NCI-H2196 treated with DMSO at 0.1 percent for 48 hours (cell line): Measurements from ENCODE around the gene MTMR4.
"Not testable (repeated sequence)": the region's sequence is repeated elsewhere in the genome, so short reads cannot be mapped to it uniquely, and the experiment has no call there.

Experiments used
- DNase-seq: peaks from one replicate; lab custom pipeline; 2025; ENCODE audit not compliant: unreplicated experiment; lab: John Stamatoyannopoulos, UW

The MTMR4 gene

GRCh38 chr17:58527306-58527705, 12.9 kb upstream of the MTMR4 start:
- no peak for DNase-seq

- DNase-seq, result no peak
These were observed 10.8 kb upstream of the MTMR4 start for GRCh38 chr17:58525239-58525638.

DNA sequence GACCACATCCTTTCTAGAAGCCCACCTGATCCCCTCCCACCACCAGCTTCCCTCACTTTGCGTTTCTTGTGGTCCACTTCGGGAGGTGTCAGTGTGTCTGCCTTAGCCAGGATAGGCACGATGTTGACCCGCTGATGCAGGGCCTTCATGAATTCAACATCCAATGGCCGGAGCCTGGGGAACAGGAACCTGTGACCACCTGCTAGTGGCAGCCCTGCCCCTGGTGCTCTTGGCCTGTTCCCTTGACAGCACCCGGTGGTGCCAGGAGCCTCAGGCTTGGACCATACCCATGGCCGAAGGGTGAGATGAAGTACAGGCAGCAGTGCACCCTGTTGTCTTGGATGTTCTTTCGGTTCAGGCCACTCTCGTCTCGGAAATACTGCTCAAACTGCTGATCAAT, 7.2 kb upstream of the MTMR4 start:
- DNase-seq, result no peak

DNA sequence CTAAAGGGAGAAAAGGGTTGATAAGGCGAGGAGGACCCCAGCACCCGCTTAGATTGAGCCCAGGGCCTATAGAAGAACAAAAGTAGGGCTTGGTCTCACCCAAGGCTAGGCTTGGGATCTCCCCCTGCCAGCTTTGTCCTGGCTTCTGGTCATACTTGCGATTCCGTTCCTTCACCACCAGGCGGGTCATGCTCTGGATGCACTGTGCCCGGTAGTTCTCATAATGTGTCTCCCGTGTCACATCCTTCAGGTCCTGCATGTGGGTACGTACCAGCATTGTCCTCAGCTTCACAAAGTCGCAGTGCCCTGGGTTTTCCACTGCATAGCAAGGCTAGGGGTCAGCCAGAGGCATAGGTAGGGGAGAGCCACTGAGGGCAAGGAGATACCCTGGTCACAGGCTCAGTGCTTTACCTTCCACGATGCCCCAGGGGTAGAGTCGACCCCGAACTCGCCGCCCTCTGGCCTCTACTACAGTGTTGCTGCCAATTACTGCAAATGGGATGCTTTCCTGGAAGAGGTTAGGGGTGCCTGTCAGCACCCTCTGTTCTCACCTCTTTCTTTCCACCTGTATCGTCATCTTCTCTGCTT, 6.5 kb upstream of the MTMR4 start:
- DNase-seq, result no peak

GRCh38 chr17:58517928-58518609, 3.6 kb upstream of the MTMR4 start:
- peak; percentile 100 for DNase-seq

- DNase-seq, result no peak
These were observed 3.0 kb upstream of the MTMR4 start for GRCh38 chr17:58517378-58517927.

- DNase-seq, result no peak
These were observed 2.4 kb upstream of the MTMR4 start for GRCh38 chr17:58516644-58517377.

- no peak for DNase-seq
These were observed 848 bp upstream of the MTMR4 start for GRCh38 chr17:58515286-58515685.

DNA sequence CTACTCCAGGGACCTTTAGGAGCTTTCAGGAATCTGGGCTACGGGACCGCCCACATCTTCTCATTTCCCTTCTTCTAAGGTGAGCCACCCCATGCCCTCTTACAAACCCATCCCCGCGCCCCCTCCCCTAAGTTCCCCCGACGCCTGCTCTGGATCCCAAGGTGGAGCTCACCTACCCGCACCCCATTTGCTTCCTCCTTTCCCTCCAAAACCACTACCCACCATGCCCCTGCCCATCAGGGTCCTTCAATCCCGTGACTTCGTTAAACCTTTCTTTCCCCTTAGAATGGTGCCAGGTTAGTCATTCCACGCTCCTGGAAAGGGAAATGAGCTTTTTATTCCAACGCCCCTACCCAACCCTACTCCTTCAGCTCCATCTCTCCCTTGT, 326 bp upstream of the MTMR4 start:
- DNase-seq, result no peak

DNA sequence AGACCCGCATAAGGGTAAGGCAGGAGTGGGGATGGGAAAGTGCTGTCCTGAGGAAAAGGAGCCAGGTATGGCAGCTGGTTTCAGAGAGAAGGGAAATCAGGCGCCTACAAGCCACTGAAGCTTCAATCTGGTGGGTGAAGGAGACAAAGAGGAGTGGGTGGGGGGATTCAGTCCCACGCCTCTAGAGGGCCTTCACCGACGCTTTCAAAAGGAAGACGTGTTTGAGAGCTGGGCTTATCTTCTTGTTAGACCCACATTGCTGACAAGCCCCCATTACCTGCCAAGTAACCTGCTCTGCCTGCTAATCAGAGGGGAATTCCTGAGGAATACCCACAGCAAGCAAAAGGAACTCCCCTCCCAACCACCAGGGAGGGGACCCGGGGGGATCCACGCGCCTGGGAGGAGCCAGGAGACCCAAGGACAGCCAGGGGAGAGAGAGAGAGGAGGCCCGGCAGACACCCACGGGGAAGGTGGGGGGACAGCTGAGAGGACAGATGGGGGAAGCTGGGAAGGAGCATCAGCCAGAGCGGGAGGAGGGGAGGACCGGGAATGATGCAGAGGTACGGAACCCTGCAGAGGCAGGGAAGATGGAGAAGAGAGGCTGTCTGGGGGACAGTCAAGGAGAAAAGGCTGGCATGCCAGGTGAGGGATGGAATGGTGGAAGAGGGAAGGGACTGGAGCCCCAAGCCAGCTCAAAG, 1.0 kb downstream of the MTMR4 start:
- no peak for DNase-seq

- no peak for DNase-seq
These were observed 4.4 kb downstream of the MTMR4 start for GRCh38 chr17:58510075-58510474.

DNA sequence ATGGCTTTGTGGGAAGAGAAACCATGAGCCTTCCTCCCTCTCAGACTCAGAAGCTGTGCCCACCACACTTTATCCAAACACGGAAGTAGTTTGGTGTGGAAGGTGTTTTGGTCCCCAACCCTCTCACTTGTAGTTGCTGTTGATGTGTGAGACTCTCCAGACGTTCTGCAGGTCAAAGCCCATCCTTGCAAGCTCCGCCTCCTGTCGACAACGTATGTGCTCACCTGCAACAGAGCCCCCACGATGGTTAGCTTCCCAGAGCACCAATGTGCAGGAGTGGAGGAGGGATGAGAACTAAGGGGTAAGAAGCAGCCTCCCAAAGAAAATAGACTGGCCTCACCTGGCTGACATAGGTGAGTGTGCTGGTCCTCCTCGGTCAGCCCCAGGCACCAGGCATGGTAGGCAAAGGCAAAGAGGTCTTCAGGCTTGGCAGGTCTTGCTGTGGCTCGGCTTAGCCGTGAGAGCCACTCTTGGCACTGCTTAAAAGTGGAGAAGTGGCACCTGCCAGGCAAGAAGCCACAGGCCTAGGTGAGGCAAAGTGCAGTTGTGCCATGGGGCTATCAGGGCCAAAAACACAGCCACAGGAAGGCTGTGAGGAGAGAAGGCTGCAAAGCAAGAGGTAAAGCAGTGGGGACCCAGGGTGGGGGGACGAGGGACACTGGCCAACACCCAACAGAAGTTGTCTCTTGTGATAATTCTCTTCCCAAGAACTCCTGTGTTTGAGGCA, 5.9 kb downstream of the MTMR4 start:
- no peak for DNase-seq

DNA sequence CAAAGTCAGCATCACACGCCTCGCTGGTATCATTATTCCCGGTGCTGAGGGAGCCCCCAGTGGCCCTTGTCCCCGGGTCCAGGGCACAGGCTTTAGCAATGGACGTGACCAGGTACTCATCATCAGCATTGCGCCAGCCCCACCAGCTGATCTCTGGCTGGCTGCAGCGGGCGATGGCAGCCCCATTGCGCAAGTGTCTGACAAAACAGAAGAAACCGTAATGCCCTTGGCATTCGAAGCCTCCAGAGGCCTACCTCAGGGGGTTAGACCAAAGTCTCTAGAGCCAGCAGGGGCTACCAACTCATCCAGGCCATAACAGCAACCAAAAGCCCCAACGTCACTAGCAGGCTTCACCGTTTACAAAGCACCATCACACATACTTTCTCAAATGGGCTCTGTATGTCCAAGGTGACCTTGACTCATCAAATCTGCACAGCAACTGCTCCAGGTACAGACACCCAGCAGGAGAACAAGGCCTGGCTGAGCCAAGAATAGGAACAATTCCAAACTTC, 7.3 kb downstream of the MTMR4 start:
- no peak for DNase-seq

DNA sequence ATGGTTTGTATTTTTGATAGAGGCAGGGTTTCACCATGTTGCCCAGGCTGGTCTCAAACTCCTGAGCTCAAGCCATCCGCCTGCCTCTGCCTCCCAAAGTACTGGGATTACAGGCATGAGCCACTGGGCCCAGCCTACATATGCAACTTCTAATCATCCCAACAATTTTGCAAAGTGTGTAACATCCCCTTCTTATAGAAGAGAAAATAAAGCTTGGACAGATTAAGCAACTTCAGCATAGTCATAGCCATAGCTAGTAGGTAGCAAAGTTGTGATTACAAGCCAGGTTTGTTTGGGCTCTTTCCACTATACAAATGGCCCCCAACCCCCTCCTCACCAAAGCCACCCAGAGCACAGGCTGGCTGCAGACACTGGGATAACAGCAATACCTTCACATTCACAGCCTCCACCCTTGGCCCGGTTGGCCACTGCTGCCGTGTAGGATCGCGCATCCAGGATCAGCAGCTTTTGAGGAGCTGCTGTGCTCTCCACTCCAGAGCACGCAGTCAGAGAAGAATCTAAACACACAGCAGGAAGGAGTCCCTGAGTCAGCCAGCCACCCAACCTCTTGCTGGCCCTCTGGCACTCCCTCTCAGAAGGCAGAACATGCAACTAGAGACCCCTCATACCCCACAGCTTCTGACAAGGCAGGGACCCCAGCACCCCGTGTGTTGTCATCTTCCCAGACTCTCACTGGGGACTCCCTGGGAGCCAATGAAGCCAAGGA, 7.9 kb downstream of the MTMR4 start:
- DNase-seq, result no peak

DNA sequence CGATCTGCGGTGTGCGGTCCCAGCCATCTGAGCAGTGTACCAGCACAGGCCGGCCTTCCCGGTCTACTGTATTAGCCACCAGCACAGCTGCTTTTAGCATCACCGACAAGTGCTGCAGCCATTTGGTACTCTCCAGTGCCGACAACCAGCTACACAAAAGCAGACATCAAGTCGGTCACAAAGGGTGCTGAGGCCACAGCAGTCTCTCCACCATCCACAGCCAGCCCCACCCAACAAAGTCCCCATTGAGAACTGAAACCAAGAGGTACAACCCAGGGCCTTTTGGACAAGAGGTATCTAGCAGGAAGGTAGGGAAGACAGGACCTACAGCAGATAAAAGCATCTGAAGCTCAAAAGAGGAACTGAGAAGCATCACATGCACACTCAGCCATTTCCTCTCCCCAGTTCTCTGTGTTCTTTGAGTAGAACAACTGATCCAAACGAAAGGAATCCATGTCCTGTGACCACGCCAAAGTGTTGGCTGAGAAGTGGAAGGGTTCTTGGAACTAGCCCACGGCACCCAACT, 9.5 kb downstream of the MTMR4 start:
- no peak for DNase-seq

DNA sequence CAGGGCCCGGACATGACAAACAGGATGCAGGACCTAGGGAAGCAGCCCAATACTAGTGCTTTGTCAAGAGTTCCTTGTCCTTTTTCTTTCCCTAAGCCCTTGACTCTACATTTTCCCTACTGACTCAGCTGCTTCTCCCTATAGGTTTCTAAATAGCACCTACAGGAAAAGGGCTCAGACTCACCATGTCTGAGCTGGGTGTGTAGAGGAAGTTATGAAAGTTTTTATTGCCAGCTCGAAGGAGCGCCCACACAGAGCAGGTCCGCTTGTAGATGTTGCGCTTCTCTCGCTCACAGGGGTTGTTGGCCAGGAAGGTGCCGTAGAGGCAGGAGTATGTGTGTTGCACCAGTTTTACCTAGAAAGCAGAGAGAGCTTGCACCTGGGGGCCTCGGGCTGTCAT, 10.6 kb downstream of the MTMR4 start:
- no peak for DNase-seq

DNA sequence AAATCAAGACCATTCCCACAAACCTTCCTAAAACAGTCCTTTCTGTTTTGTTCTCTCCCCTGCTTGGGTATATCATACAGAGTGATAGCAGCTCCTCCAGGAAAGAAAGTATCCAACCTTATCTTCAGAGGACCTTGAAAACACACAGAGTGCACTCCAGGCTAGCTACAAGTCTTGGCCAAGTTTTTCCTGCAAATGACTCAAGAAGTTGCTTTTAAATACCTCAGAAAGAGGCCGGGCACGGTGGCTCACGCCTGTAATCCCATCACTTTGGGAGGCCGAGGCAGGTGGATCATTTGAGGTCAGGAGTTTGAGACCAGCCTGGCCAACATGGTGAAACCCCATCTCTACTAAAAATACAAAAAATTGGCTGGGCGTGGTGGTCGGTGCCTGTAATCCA, 11.3 kb downstream of the MTMR4 start:
- DNase-seq, result not testable (repeated sequence)

GRCh38 chr17:58501451-58501850, 13.0 kb downstream of the MTMR4 start:
- DNase-seq, result no peak

DNA sequence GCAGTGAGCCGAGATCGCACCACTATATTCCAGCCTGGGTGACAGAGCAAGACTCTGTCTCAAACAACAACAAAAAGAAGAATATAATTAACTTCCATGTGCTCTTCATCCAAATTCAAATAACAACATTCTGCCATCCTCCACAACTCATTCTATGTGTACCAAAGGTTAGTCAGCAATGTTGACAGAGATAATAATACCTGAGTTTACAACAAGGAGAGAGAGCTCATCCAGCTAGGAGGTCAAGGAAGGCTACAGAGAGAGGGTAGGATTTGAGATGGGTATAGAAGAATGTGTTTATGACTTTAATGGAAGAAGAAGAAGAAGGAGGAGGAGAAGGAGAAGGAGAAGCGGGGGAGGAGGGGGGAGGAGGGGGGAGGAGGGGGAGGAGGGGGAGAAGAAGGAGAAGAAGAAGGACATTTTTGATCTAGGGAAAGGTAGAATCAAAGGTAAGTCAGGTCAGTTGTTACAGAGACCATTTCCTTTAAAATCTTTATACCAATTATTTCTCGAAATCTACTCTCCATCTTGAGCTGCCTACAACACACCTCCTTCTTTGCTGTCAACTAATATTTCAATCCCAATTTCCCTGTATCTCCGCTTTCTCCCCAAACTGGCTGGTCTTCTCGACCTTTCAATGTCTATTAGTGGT, 16.1 kb downstream of the MTMR4 start:
- DNase-seq, result no peak
